Tibial nerve (tissue), 4 donors: ENCODE results near the gene LNPK. TPM values are rescaled to one million over a fixed set of nuclear protein-coding genes. Genes with fewer than 3 reads are reported as not detected.
"Not testable (repeated sequence)": the region's sequence is repeated elsewhere in the genome, so short reads cannot be mapped to it uniquely, and the experiment has no call there.

Source experiments
- DNase-seq, 2 donors: peaks; one replicate each; pipeline ENCODE4 v3.0.0-alpha.2; 2019; ENCODE audit warnings: low spot score in 2 of 2
- H3K27ac ChIP-seq, 4 donors: fragments of 200-600 bp; sonication (generic) in 3 of 4; one replicate each; pipeline ENCODE4 v1.5.1; 2017 to 2019; ENCODE audit warnings: mild to moderate bottlenecking in 1 of 4
- H3K27me3 ChIP-seq, 2 donors: fragments of 200-600 bp; sonication (generic) in 1 of 2; one replicate each; pipeline versions ENCODE4 v1.5.1 to v1.6.0; 2017 to 2019
- H3K36me3 ChIP-seq, 3 donors: fragments of 200-600 bp; sonication (generic); one replicate each; pipeline ENCODE4 v1.5.1; 2018 to 2019
- H3K4me1 ChIP-seq, 4 donors: fragments of 200-600 bp; sonication (generic) in 3 of 4; one replicate each; pipeline ENCODE4 v1.5.1; 2017 to 2019
- H3K4me3 ChIP-seq, 4 donors: fragments of 200-600 bp; sonication (generic) in 3 of 4; one replicate each; pipeline ENCODE4 v1.5.1; 2017 to 2019; ENCODE audit warnings: mild to moderate bottlenecking in 1 of 4, moderate library complexity in 1 of 4
- H3K9me3 ChIP-seq, 4 donors: fragments of 200-600 bp; sonication (generic) in 3 of 4; one replicate each; pipeline ENCODE4 v1.5.1; 2017 to 2019
- EP300 ChIP-seq, 2 donors: sonication (generic); formaldehyde crosslinking; IDR thresholded peaks; one replicate each; pipeline ENCODE4 v1.6.1; 2017; ENCODE audit warnings: antibody characterized with exemption in 2 of 2, mild to moderate bottlenecking in 1 of 2
- POLR2A ChIP-seq, 2 donors: fragments of 450-650 bp; IDR thresholded peaks; one replicate each; pipeline ENCODE4 v1.6.1; 2017; ENCODE audit warnings: antibody characterized with exemption in 2 of 2, mild to moderate bottlenecking in 2 of 2, moderate library complexity in 2 of 2
- WGBS, 2 donors: methylation state at CpG; one replicate each; pipeline ENCODE4 v1.1.5; 2018; 5-methylcytosine and 5-hydroxymethylcytosine counted together
- total RNA-seq, 4 donors: library from RNA; depleted of rRNA; stranded (reverse); fragments of >200 nt; gene quantifications; one replicate each; pipeline ENCODE4 v1.1.0, GENCODE V29; 2016
- TF ChIP-seq, protein P1 (sequence below), 5 experiments: fragments of 200-600 bp in 3 of 5; fragments of 450-650 bp in 2 of 5; sonication (generic) in 3 of 5; IDR thresholded peaks; one replicate each; pipeline ENCODE4 v1.5.1; 2016 to 2019; ENCODE audit warnings: antibody characterized with exemption in 5 of 5, mild to moderate bottlenecking in 3 of 5, moderate library complexity in 2 of 5

LNPK gene
- total RNA-seq, 4 donors from 2014 or later, result 17.4 to 27.3 (median 24.1) TPM

DNA sequence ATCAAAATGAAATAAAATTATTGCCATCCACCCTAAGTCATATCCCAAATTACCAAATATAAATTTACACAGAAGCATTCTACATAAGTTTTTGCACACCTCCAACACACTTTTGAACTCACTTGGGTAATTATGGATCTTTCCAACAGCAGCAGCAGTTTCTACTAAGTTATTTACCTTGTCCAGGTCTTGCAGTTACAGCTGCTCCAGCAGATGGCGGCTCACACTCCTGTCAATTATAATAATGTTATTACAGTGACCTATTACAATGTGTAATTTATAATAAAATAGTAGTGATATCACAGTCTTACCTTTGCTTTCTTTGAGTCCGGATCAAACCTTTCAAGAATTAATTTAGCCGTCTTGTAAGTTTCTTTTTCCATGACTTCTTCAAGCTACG, 37.9 kb downstream of the LNPK start:
- Histone ChIP-seq H3K27ac (no peak overlapping the region), H3K9me3 (peaks cover 0 to 8% (median 0%) of the 10 kb centered on the region in 4 donors), H3K4me3 (no peak overlapping the region), H3K36me3 (peaks cover 0 to 39% (median 0%) of the 10 kb centered on the region in 3 donors), H3K4me1 (no peaks in the 10 kb centered on the region), H3K27me3 (no peaks in the 10 kb centered on the region)
- TF ChIP-seq, protein P1, sequence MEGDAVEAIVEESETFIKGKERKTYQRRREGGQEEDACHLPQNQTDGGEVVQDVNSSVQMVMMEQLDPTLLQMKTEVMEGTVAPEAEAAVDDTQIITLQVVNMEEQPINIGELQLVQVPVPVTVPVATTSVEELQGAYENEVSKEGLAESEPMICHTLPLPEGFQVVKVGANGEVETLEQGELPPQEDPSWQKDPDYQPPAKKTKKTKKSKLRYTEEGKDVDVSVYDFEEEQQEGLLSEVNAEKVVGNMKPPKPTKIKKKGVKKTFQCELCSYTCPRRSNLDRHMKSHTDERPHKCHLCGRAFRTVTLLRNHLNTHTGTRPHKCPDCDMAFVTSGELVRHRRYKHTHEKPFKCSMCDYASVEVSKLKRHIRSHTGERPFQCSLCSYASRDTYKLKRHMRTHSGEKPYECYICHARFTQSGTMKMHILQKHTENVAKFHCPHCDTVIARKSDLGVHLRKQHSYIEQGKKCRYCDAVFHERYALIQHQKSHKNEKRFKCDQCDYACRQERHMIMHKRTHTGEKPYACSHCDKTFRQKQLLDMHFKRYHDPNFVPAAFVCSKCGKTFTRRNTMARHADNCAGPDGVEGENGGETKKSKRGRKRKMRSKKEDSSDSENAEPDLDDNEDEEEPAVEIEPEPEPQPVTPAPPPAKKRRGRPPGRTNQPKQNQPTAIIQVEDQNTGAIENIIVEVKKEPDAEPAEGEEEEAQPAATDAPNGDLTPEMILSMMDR (IDR thresholded peaks at IDR 0.05), result no peak
- no peak for TF ChIP-seq POLR2A (IDR thresholded peaks at IDR 0.05)
- TF ChIP-seq EP300 (IDR thresholded peaks at IDR 0.05), result no peak
- WGBS, 2 donors, result 96 to 98% methylated on average over 4 of the region's 4 CpGs
- DNase-seq, result no peak

DNA sequence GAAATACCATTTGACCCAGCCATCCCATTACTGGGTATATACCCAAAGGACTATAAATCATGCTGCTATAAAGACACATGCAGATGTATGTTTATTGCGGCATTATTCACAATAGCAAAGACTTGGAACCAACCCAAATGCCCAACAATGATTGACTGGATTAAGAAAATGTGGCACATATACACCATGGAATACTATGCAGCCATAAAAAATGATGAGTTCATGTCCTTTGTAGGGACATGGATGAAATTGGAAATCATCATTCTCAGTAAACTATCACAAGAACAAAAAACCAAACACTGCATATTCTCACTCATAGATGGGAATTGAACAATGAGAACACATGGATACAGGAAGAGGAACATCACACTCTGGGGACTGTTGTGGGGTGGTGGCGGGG, 38.9 kb downstream of the LNPK start:
- H3K27me3 ChIP-seq, H3K4me1 ChIP-seq, H3K4me3 ChIP-seq, H3K27ac ChIP-seq, DNase-seq, H3K9me3 ChIP-seq: not testable (repeated sequence)
- 85 to 97% methylated on average over 2 of the region's 2 CpGs for WGBS, 2 donors
- H3K36me3 ChIP-seq, result peaks cover 0 to 40% (median 0%) of the 10 kb centered on the region in 3 donors

DNA sequence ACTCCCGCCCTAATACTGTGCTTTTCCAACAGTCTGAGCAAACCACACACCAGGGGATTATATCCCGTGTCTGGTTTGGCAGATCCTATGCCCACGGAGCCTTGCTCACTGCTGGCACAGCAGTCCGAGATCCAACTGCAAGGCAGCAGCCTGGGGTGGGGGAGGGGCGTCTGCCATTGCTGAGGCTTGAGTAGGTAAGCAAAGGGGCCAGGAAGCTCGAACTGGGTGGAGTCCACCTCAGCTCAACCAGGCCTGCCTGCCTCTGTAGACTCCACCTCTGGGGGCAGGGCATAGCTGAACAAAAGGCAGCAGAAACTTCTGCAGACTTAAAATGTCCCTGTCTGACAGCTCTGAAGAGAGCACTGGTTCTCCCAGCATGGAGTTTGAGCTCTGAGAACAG, 44.2 kb downstream of the LNPK start:
- H3K27me3 ChIP-seq, result no peaks in the 10 kb centered on the region
- no peaks in the 10 kb centered on the region for H3K4me1 ChIP-seq
- no peak overlapping the region for H3K4me3 ChIP-seq
- peaks cover 0 to 64% (median 0%) of the 10 kb centered on the region in 3 donors for H3K36me3 ChIP-seq
- H3K9me3 ChIP-seq, result peaks cover 0 to 8% (median 0%) of the 10 kb centered on the region in 4 donors
- H3K27ac ChIP-seq, result no peak overlapping the region
- no peak for DNase-seq
- WGBS, 2 donors, result 97% methylated on average over 6 of the region's 6 CpGs; no CpG with 5 or more reads in 1 of the 2 donors
- TF ChIP-seq, protein P1 (IDR thresholded peaks at IDR 0.05), result no peak
- TF ChIP-seq EP300 (IDR thresholded peaks at IDR 0.05) (no peak), POLR2A (IDR thresholded peaks at IDR 0.05) (no peak)

DNA sequence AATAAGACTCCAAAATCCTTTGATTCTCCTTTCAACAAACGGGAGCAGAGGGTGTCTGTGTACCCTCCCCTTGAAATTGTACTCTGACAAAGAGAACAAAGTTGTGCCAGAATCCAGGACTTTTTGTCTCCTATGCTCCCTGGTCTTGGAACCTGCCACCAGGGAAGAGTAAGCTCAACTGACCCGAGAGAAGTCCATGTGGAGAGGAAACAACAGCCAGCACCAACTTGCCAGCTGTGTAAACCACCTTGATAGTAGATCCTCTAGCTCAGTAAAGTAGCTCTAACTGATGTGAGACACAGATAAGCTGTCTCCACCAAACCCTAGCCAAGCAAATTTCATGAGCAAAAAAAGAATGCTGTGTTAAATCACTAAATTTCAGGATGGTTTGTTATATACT, 46.9 kb downstream of the LNPK start:
- H3K4me1 ChIP-seq, result no peaks in the 10 kb centered on the region
- no peaks in the 10 kb centered on the region for H3K9me3 ChIP-seq
- H3K36me3 ChIP-seq, result peaks cover 0 to 39% (median 0%) of the 10 kb centered on the region in 3 donors
- no peak overlapping the region for H3K4me3 ChIP-seq
- no peaks in the 10 kb centered on the region for H3K27me3 ChIP-seq
- TF ChIP-seq, protein P1 (IDR thresholded peaks at IDR 0.05), result no peak
- TF ChIP-seq POLR2A (IDR thresholded peaks at IDR 0.05), result no peak
- TF ChIP-seq EP300 (IDR thresholded peaks at IDR 0.05), result no peak
- no peak for DNase-seq
- WGBS, 2 donors, result 53 to 75% methylated on average over 2 of the region's 2 CpGs
- H3K27ac ChIP-seq, result no peak overlapping the region

DNA sequence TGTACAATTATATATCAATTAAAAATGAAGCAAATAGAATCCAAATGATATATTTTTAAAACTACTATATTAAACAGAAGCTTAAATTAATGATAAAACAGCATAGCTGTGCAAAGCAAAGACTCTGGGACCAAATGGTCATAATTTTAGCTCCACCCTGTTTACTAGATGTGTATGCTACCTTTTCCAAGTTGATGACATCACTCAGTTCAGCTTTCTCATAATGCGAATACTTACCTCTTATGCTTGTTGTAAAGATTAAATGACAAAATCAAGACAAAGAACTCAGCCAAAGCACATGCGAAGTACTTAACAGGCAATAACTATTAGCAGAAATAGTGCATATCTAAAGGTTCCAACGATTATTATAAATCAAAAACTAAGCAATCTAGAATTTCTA, 51.6 kb downstream of the LNPK start:
- Histone ChIP-seq H3K4me3 (no peak overlapping the region), H3K36me3 (peaks cover 0 to 15% (median 0%) of the 10 kb centered on the region in 3 donors), H3K27me3 (no peaks in the 10 kb centered on the region), H3K27ac (no peak overlapping the region), H3K4me1 (no peaks in the 10 kb centered on the region), H3K9me3 (no peaks in the 10 kb centered on the region)
- WGBS, 2 donors, result 96 to 97% methylated on average over 3 of the region's 3 CpGs
- DNase-seq, result no peak
- TF ChIP-seq POLR2A (IDR thresholded peaks at IDR 0.05) (no peak), EP300 (IDR thresholded peaks at IDR 0.05) (no peak)
- TF ChIP-seq, protein P1 (IDR thresholded peaks at IDR 0.05), result no peak

DNA sequence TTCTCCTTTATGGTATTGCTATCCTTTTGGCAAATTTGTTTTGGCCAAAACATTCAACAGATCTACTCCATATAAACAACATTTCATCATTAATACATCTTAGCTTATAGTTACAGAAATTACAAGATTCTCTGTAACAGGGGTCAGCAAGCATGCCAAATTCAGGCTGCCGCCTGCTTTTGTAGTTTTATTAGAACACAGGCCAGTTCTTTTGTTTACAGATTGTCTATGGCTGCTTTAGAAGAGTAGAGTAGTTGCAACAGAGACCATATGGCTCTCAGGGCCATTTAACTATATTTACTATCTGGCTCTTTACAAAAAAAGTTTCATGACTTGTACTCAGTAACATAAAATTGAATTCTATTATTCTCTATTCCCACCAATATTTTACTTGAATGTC, 53.9 kb downstream of the LNPK start:
- no peak for DNase-seq
- H3K27ac ChIP-seq, result no peak overlapping the region
- H3K4me1 ChIP-seq, result no peaks in the 10 kb centered on the region
- H3K4me3 ChIP-seq, result no peak overlapping the region
- TF ChIP-seq, protein P1 (IDR thresholded peaks at IDR 0.05), result no peak
- no peaks in the 10 kb centered on the region for H3K27me3 ChIP-seq
- 71 to 75% methylated on average over 1 of the region's 1 CpG for WGBS, 2 donors
- peaks cover 0 to 26% (median 0%) of the 10 kb centered on the region in 3 donors for H3K36me3 ChIP-seq
- H3K9me3 ChIP-seq, result no peaks in the 10 kb centered on the region
